Parathyroid adenoma (tissue), 2 donors: ENCODE results near the gene INPPL1.

Experiments
- H2AFZ ChIP-seq: fragments of 300-600 bp; sonication (generic); one replicate; pipeline ENCODE4 v1.7.0; 2017; ENCODE audit warnings: antibody characterized with exemption, mild to moderate bottlenecking
- H3K27ac ChIP-seq: fragments of 300-600 bp; sonication (generic); one replicate; pipeline ENCODE4 v1.7.0; 2017
- H3K27me3 ChIP-seq: fragments of 300-600 bp; sonication (generic); one replicate; pipeline ENCODE4 v1.7.0; 2017; ENCODE audit warnings: low read length; ENCODE audit not compliant: control insufficient read depth, insufficient read depth
- H3K36me3 ChIP-seq: fragments of 300-600 bp; sonication (generic); one replicate; pipeline ENCODE4 v1.7.0; 2017; ENCODE audit warnings: low read length; ENCODE audit not compliant: control insufficient read depth, insufficient read depth
- H3K4me1 ChIP-seq: fragments of 300-600 bp; sonication (generic); one replicate; pipeline ENCODE4 v1.7.0; 2017; ENCODE audit warnings: control low read depth
- H3K4me2 ChIP-seq: fragments of 300-600 bp; sonication (generic); one replicate; pipeline ENCODE4 v1.7.0; 2017; ENCODE audit warnings: low read length
- H3K4me3 ChIP-seq: fragments of 300-600 bp; sonication (generic); one replicate; pipeline ENCODE4 v1.7.0; 2017; ENCODE audit warnings: low read depth, low read length
- H3K79me2 ChIP-seq: fragments of 300-600 bp; sonication (generic); one replicate; pipeline ENCODE4 v1.7.0; 2017; ENCODE audit warnings: control low read depth
- H3K9ac ChIP-seq: fragments of 300-600 bp; sonication (generic); one replicate; pipeline ENCODE4 v1.7.0; 2017; ENCODE audit warnings: mild to moderate bottlenecking
- H3K9me3 ChIP-seq: fragments of 300-600 bp; sonication (generic); one replicate; pipeline ENCODE4 v1.7.0; 2017; ENCODE audit warnings: low read length; ENCODE audit not compliant: control insufficient read depth
- CTCF ChIP-seq: fragments of 300-600 bp; sonication (generic); IDR thresholded peaks from one replicate; pipeline ENCODE4 v1.7.0; 2017; ENCODE audit warnings: antibody characterized with exemption, mild to moderate bottlenecking
- donor health status: primary hyperparathyroidism.

The INPPL1 gene

GRCh38 chr11:72230764-72231365 lies 6.3 kb downstream of the INPPL1 start:
- no peaks in the 10 kb centered on the region for H3K9me3 ChIP-seq
- no peak overlapping the region for H3K27ac ChIP-seq
- H3K9ac ChIP-seq = no peak overlapping the region
- H3K27me3 ChIP-seq = no peaks in the 10 kb centered on the region
- no peaks in the 10 kb centered on the region for H3K79me2 ChIP-seq
- H3K4me1 ChIP-seq = no peaks in the 10 kb centered on the region
- TF ChIP-seq CTCF = no peak
- no peak overlapping the region for H2AFZ ChIP-seq
- no peak overlapping the region for H3K4me2 ChIP-seq
- H3K4me3 ChIP-seq = no peak overlapping the region
- no peaks in the 10 kb centered on the region for H3K36me3 ChIP-seq

- H3K36me3 ChIP-seq = no peaks in the 10 kb centered on the region
- no peak for TF ChIP-seq CTCF
- H3K4me2 ChIP-seq = no peak overlapping the region
Measured at GRCh38 chr11:72231396-72232259, 7.1 kb downstream of the INPPL1 start.

GRCh38 chr11:72232260-72233055 lies 7.9 kb downstream of the INPPL1 start:
- H3K4me2 ChIP-seq = no peak overlapping the region
- TF ChIP-seq CTCF = no peak
- no peaks in the 10 kb centered on the region for H3K27me3 ChIP-seq
- H3K4me3 ChIP-seq = no peak overlapping the region
- H3K36me3 ChIP-seq = no peaks in the 10 kb centered on the region
- no peak overlapping the region for H2AFZ ChIP-seq
- no peaks in the 10 kb centered on the region for H3K9me3 ChIP-seq
- H3K27ac ChIP-seq = no peak overlapping the region
- H3K4me1 ChIP-seq = no peaks in the 10 kb centered on the region
- H3K79me2 ChIP-seq = no peaks in the 10 kb centered on the region
- H3K9ac ChIP-seq = no peak overlapping the region

More at GRCh38 chr11:72231396-72232259, 7.1 kb downstream of the INPPL1 start:
- no peaks in the 10 kb centered on the region for H3K79me2 ChIP-seq
- no peak overlapping the region for H3K27ac ChIP-seq
- no peak overlapping the region for H3K9ac ChIP-seq
- no peaks in the 10 kb centered on the region for H3K9me3 ChIP-seq
- H3K27me3 ChIP-seq = no peaks in the 10 kb centered on the region
- H3K4me3 ChIP-seq = no peak overlapping the region
- no peak overlapping the region for H2AFZ ChIP-seq
- H3K4me1 ChIP-seq = no peaks in the 10 kb centered on the region

GRCh38 chr11:72233056-72233772 lies 8.6 kb downstream of the INPPL1 start:
- no peaks in the 10 kb centered on the region for H3K36me3 ChIP-seq
- H3K4me2 ChIP-seq = no peak overlapping the region
- no peak overlapping the region for H3K4me3 ChIP-seq
- TF ChIP-seq CTCF = no peak
- no peaks in the 10 kb centered on the region for H3K4me1 ChIP-seq
- H3K79me2 ChIP-seq = no peaks in the 10 kb centered on the region
- no peak overlapping the region for H2AFZ ChIP-seq
- no peak overlapping the region for H3K27ac ChIP-seq
- no peak overlapping the region for H3K9ac ChIP-seq
- H3K9me3 ChIP-seq = no peaks in the 10 kb centered on the region
- H3K27me3 ChIP-seq = no peaks in the 10 kb centered on the region
